ENCODE results near the gene UPK3BL2.
"Not testable (repeated sequence)": the region's sequence is repeated elsewhere in the genome, so short reads cannot be mapped to it uniquely, and the experiment has no call there.

DNA sequence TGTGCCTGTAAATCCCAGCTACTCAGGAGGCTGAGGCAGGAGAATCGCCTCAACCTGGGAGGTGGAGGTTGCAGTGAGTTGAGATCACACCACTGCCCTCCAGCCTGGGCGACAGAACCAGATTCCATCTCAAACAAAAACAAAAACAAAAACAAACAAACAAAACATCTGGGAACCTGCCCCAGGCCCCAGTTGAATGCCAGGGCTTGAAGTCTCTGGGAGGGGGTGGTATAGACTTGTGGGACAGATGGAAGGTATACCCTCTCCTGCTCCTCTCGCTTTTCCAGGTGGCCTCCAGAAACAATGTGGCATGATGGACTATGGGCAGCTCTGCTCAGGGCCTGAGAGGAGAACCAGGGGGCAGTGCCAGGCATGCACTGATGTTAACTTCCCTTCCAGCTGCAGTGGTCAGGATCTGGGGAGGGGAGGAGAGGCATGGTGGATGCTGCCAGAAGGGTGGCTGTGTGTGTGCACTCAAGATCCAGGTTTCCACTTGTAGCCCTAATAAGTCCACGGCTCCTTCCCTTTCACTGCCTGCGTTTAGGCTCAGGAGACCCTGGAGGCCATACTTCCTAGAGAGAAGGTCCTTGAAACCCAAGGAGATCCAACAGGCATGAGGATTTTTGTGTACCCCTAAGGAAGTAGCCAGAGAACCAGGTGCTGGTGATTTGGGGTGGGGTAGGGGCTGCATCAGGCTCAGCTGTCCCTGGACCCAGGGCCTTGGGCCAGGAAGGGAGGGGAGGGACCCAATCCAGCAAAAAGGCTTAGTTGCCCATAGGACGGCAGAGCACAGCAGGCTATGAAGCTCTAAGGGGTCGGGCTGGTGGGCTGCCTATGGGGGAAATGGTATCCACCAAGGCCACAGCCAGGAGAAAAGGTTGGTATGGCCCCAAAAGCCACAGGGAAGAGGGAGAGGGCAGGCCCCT is 34.1 kb upstream of the UPK3BL2 start:
- TF ChIP-seq EZH2 (IDR thresholded peaks at IDR 0.05); POLR2AphosphoS5 (IDR thresholded peaks at IDR 0.05; ENCODE audit: borderline replicate concordance, low read depth, low read length): not testable (repeated sequence)
